ENCODE data around the gene CAPN7.

GRCh38 chr3:15181511-15181910 lies 24.5 kb upstream of the CAPN7 start:
- TF ChIP-seq CTCF (IDR thresholded peaks at IDR 0.05; ENCODE audit: low read depth, low read length) (no peak), POLR2A (IDR thresholded peaks at IDR 0.05; ENCODE audit: extremely low read depth, insufficient read length) (no peak), MAX (IDR thresholded peaks at IDR 0.05; ENCODE audit: low read depth, low read length) (no peak)

Measured in NB4 (cell line).